HL-60 (cell line): Measurements from ENCODE around the gene TOX2.

Experiments used
- DNase-seq, 2 experiments: peaks; one replicate each; pipeline ENCODE4 v3.0.0-alpha.2; 2010 to 2020; ENCODE audit warnings: low read depth in 1 of 2, low spot score in 1 of 2
- H3K27ac ChIP-seq: fragments of 250-450 bp; sonication (Bioruptor Pico); replicated peaks from 2 replicates; pipeline ENCODE4 v1.5.1; 2020; ENCODE audit warnings: mild to moderate bottlenecking, moderate library complexity
- H3K27me3 ChIP-seq: fragments of 250-450 bp; sonication (Bioruptor Pico); 2 replicates; pipeline ENCODE4 v1.5.1; 2021; ENCODE audit warnings: mild to moderate bottlenecking, moderate library complexity; ENCODE audit not compliant: insufficient read depth, poor library complexity, severe bottlenecking
- H3K4me3 ChIP-seq: replicated peaks from 2 replicates; pipeline ENCODE4 v1.5.1; 2011; ENCODE audit warnings: mild to moderate bottlenecking, control low read depth, low read length; ENCODE audit not compliant: insufficient read depth
- CTCF ChIP-seq: IDR thresholded peaks from one replicate; pipeline ENCODE4 v1.5.1; 2011; ENCODE audit warnings: low read length, control low read depth, inconsistent platforms; ENCODE audit not compliant: insufficient read depth
- GABPA ChIP-seq: IDR thresholded peaks from 2 replicates; pipeline ENCODE4 v1.6.1; 2012; ENCODE audit warnings: low read depth
- POLR2AphosphoS5 ChIP-seq: IDR thresholded peaks from 2 replicates; pipeline ENCODE4 v1.6.1; 2012; ENCODE audit warnings: low read depth
- REST ChIP-seq: IDR thresholded peaks from 2 replicates; pipeline ENCODE4 v1.6.1; 2012; ENCODE audit warnings: low read depth; ENCODE audit not compliant: insufficient replicate concordance
- SPI1 ChIP-seq: IDR thresholded peaks from 2 replicates; pipeline ENCODE4 v1.6.1; 2012; ENCODE audit warnings: low read depth, mild to moderate bottlenecking, borderline replicate concordance

Gene TOX2

GRCh38 chr20:43993560-43993959 lies 78.9 kb downstream of the TOX2 start:
- H3K27ac ChIP-seq: no peak overlapping the region
- H3K27me3 ChIP-seq: no peaks in the 10 kb centered on the region
- no peak overlapping the region for H3K4me3 ChIP-seq
- DNase-seq: no peak
- TF ChIP-seq CTCF: no peak
- TF ChIP-seq REST: no peak
- TF ChIP-seq GABPA: no peak
- TF ChIP-seq POLR2AphosphoS5: no peak
- TF ChIP-seq SPI1: no peak

GRCh38 chr20:43994486-43995100 lies 79.9 kb downstream of the TOX2 start:
- Histone ChIP-seq H3K27me3 (no peaks in the 10 kb centered on the region), H3K4me3 (no peak overlapping the region), H3K27ac (no peak overlapping the region)
- TF ChIP-seq POLR2AphosphoS5: no peak
- no peak for TF ChIP-seq REST
- TF ChIP-seq SPI1: no peak
- TF ChIP-seq GABPA: no peak
- no peak for TF ChIP-seq CTCF
- DNase-seq: no peak

- H3K27me3 ChIP-seq: no peaks in the 10 kb centered on the region
- H3K27ac ChIP-seq: no peak overlapping the region
- TF ChIP-seq SPI1: no peak
- H3K4me3 ChIP-seq: no peak overlapping the region
- no peak for DNase-seq
Observed at GRCh38 chr20:43995645-43996044, 81.0 kb downstream of the TOX2 start.

GRCh38 chr20:43996240-43996930 lies 81.7 kb downstream of the TOX2 start:
- no peak for TF ChIP-seq REST
- no peak for TF ChIP-seq SPI1
- no peak for TF ChIP-seq CTCF
- TF ChIP-seq POLR2AphosphoS5: no peak
- DNase-seq: no peak
- H3K27ac ChIP-seq: no peak overlapping the region
- no peak overlapping the region for H3K4me3 ChIP-seq
- H3K27me3 ChIP-seq: no peaks in the 10 kb centered on the region
